H9 (cell line): ENCODE data around the gene NOVA2. TPM values are rescaled to one million over a fixed set of nuclear protein-coding genes. Genes with fewer than 3 reads are reported as not detected.

Source experiments
- DNase-seq: peaks from one replicate; pipeline ENCODE4 v3.0.0-alpha.2; 2017
- H2AFZ ChIP-seq: one replicate; pipeline ENCODE4 v1.6.1; 2013; ENCODE audit warnings: mild to moderate bottlenecking, low read length, control low read depth, moderate library complexity
- H2AK5ac ChIP-seq: 2 replicates; pipeline ENCODE4 v1.6.1; 2013; ENCODE audit warnings: low read length, control low read depth, mixed read lengths; ENCODE audit not compliant: insufficient read length
- H2BK120ac ChIP-seq: one replicate; pipeline ENCODE4 v1.6.1; 2013; ENCODE audit warnings: low read depth, mild to moderate bottlenecking, low read length, control low read depth, inconsistent platforms; ENCODE audit not compliant: poor library complexity, severe bottlenecking
- H2BK12ac ChIP-seq: 2 replicates; pipeline ENCODE4 v1.6.1; 2013; ENCODE audit warnings: low read length, control low read depth, mixed read lengths, low read depth; ENCODE audit not compliant: insufficient read length
- H2BK15ac ChIP-seq: 2 replicates; pipeline ENCODE4 v1.6.1; 2013; ENCODE audit warnings: low read depth, low read length, control low read depth
- H2BK20ac ChIP-seq: one replicate; pipeline ENCODE4 v1.6.1; 2013; ENCODE audit warnings: low read depth, mild to moderate bottlenecking, low read length, control low read depth, inconsistent platforms; ENCODE audit not compliant: poor library complexity, severe bottlenecking
- H2BK5ac ChIP-seq: 2 replicates; pipeline ENCODE4 v1.6.1; 2013; ENCODE audit warnings: low read length, control low read depth, mixed read lengths; ENCODE audit not compliant: insufficient read length
- H3K14ac ChIP-seq: 2 replicates; pipeline ENCODE4 v1.6.1; 2013; ENCODE audit warnings: low read length, control low read depth; ENCODE audit not compliant: insufficient read depth
- H3K18ac ChIP-seq: 2 replicates; pipeline ENCODE4 v1.6.1; 2013; ENCODE audit warnings: low read depth, mild to moderate bottlenecking, mixed read lengths, low read length, control low read depth; ENCODE audit not compliant: insufficient read length
- H3K23ac ChIP-seq: 2 replicates; pipeline ENCODE4 v1.6.1; 2013; ENCODE audit warnings: low read length, control low read depth, mixed read lengths, low read depth; ENCODE audit not compliant: insufficient read length
- H3K23me2 ChIP-seq: 2 replicates; pipeline ENCODE4 v1.6.1; 2013; ENCODE audit warnings: low read depth, mild to moderate bottlenecking, mixed read lengths, low read length, control low read depth; ENCODE audit not compliant: insufficient read length, poor library complexity, severe bottlenecking
- H3K27ac ChIP-seq: 2 replicates; pipeline ENCODE4 v1.5.1; 2013; ENCODE audit warnings: low read length, control low read depth, mixed read lengths, low read depth; ENCODE audit not compliant: insufficient read length
- H3K27me3 ChIP-seq: 2 replicates; pipeline ENCODE4 v1.6.1; 2013; ENCODE audit warnings: low read length, control low read depth, inconsistent platforms; ENCODE audit not compliant: insufficient read depth
- H3K4ac ChIP-seq: 2 replicates; pipeline ENCODE4 v1.6.1; 2013; ENCODE audit warnings: low read depth, mild to moderate bottlenecking, control low read depth, inconsistent platforms, low read length, moderate library complexity
- H3K4me1 ChIP-seq: 2 replicates; pipeline ENCODE4 v1.6.1; 2013; ENCODE audit warnings: low read length, control low read depth, inconsistent platforms; ENCODE audit not compliant: insufficient read depth
- H3K4me2 ChIP-seq: 2 replicates; pipeline ENCODE4 v1.6.1; 2013; ENCODE audit warnings: low read length, control low read depth, mixed read lengths; ENCODE audit not compliant: insufficient read length, insufficient read depth
- H3K56ac ChIP-seq: 2 replicates; pipeline ENCODE4 v1.6.1; 2013; ENCODE audit warnings: low read depth, mild to moderate bottlenecking, mixed read lengths, low read length, control low read depth; ENCODE audit not compliant: insufficient read length
- H3K79me1 ChIP-seq: 2 replicates; pipeline ENCODE4 v1.6.1; 2013; ENCODE audit warnings: low read depth, mild to moderate bottlenecking, moderate library complexity, low read length, control low read depth, inconsistent platforms; ENCODE audit not compliant: insufficient read depth, poor library complexity, severe bottlenecking
- H3K79me2 ChIP-seq: 2 replicates; pipeline ENCODE4 v1.6.1; 2013; ENCODE audit warnings: low read length, control low read depth, inconsistent platforms; ENCODE audit not compliant: insufficient read depth
- H3K9ac ChIP-seq: 2 replicates; pipeline ENCODE4 v1.6.1; 2013; ENCODE audit warnings: low read length, control low read depth, mixed read lengths; ENCODE audit not compliant: insufficient read length; ENCODE audit errors: extremely low read depth
- H3K9me3 ChIP-seq: one replicate; pipeline ENCODE4 v1.6.1; 2013; ENCODE audit warnings: low read depth, low read length, inconsistent platforms; ENCODE audit not compliant: control insufficient read depth
- H3T11ph ChIP-seq: one replicate; pipeline ENCODE4 v1.6.1; 2013; ENCODE audit warnings: mild to moderate bottlenecking, low read length, control low read depth, inconsistent platforms
- H4K20me1 ChIP-seq: one replicate; pipeline ENCODE4 v1.6.1; 2013; ENCODE audit not compliant: control insufficient read depth, insufficient read length, insufficient read depth
- H4K5ac ChIP-seq: 2 replicates; pipeline ENCODE4 v1.6.1; 2013; ENCODE audit warnings: low read depth, mild to moderate bottlenecking, mixed read lengths, low read length, control low read depth; ENCODE audit not compliant: insufficient read length
- H4K8ac ChIP-seq: replicated peaks from 2 replicates; pipeline ENCODE4 v1.6.1; 2013; ENCODE audit warnings: low read length, control low read depth, mixed read lengths, low read depth; ENCODE audit not compliant: insufficient read length
- H4K91ac ChIP-seq: 2 replicates; pipeline ENCODE4 v1.6.1; 2013; ENCODE audit warnings: low read depth, mild to moderate bottlenecking, moderate library complexity, mixed read lengths, low read length, control low read depth; ENCODE audit not compliant: insufficient read length
- H3K27ac Mint-ChIP-seq, 3 experiments: 2 replicates in 2 of 3; 3 replicates in 1 of 3; pipeline ENCODE4 v1.8.0; 2020 to 2021; ENCODE audit warnings: mixed read lengths in 3 of 3, mild to moderate bottlenecking in 1 of 3, moderate library complexity in 1 of 3
- H3K27me3 Mint-ChIP-seq: 2 replicates; pipeline ENCODE4 v1.8.0; 2021; ENCODE audit warnings: low read depth, mild to moderate bottlenecking, moderate library complexity, mixed read lengths
- H3K36me3 Mint-ChIP-seq, 3 experiments: 2 replicates in 2 of 3; 3 replicates in 1 of 3; pipeline ENCODE4 v1.8.0; 2020 to 2021; ENCODE audit warnings: low read depth in 3 of 3, mixed read lengths in 3 of 3; ENCODE audit not compliant: insufficient read depth in 1 of 3
- H3K4me1 Mint-ChIP-seq, 2 experiments: 2 replicates each; pipeline ENCODE4 v1.8.0; 2020; ENCODE audit warnings: mixed read lengths in 2 of 2
- H3K4me3 Mint-ChIP-seq, 2 experiments: 2 replicates in 1 of 2; 3 replicates in 1 of 2; pipeline ENCODE4 v1.8.0; 2020 to 2021; ENCODE audit warnings: mild to moderate bottlenecking in 2 of 2, mixed read lengths in 2 of 2, moderate library complexity in 1 of 2
- H3K9me3 Mint-ChIP-seq, 2 experiments: 2 replicates in 1 of 2; 3 replicates in 1 of 2; pipeline ENCODE4 v1.8.0; 2020; ENCODE audit warnings: mild to moderate bottlenecking in 2 of 2, mixed read lengths in 2 of 2, moderate library complexity in 1 of 2
- WGBS: extraction: QIAGEN DNeasy Blood & Tissue Kit; methylation state at CpG from one replicate; pipeline ENCODE4 v1.1.7; 2013; ENCODE audit warnings: missing lambda C conversion rate, low lambda C conversion rate, mixed read lengths; ENCODE audit not compliant: insufficient read length; ENCODE audit errors: extremely low coverage; 5-methylcytosine and 5-hydroxymethylcytosine counted together
- total RNA-seq: library from RNA; stranded (reverse); gene quantifications from 2 replicates; pipeline ENCODE4 v1.2.1, GENCODE V29; 2021
- TF ChIP-seq, protein P1 (sequence below): fragments of 200-600 bp; sonication (generic); conservative IDR thresholded peaks from 3 replicates; pipeline ENCODE4 v1.8.0; 2021; ENCODE audit warnings: antibody characterized with exemption, mild to moderate bottlenecking

Gene NOVA2
- total RNA-seq, 1 experiment from 2014 or later = 8.8 TPM

DNA sequence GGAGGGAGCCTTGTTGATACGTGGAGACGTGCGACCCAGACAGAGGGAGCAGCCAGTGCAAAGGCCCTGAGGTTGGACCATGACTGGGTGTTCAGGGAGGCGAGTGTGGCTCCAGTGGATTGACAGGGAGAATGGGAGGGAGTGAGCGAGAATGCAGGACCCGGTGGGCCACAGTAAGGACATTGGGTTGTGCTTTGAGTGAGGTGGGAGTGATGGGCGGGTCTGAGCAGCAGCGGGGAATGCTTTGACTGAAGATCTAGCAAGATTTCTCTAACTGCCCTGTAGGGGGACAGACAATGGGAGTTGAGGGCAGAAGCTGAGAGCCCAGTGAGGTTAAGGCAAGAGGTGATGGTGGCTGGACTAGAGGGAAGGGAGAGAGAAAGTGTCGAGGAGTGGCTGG lies 51.4 kb downstream of the NOVA2 start:
- no peaks in the 10 kb centered on the region for H3K9me3 ChIP-seq
- no peaks in the 10 kb centered on the region for H3K4me1 ChIP-seq
- DNase-seq = peak; percentile 84
- no peak overlapping the region for H4K8ac ChIP-seq
- H4K5ac ChIP-seq = no peak overlapping the region
- Mint-ChIP-seq H3K27me3 (peaks cover 16% of the 10 kb centered on the region), H3K4me3 (no peak overlapping the region), H3K4me1 (peaks cover 5 to 15% of the 10 kb centered on the region in 2 experiments; a peak in 3 of 4 replicates), H3K27ac (peak overlapping the region in 1 of 3 experiments; percentile 71; a peak in 3 of 7 replicates), H3K9me3 (no peaks in the 10 kb centered on the region), H3K36me3 (no peaks in the 10 kb centered on the region)
- no peak overlapping the region for H3K18ac ChIP-seq
- no peak overlapping the region for H2BK15ac ChIP-seq
- no peak overlapping the region for H2AK5ac ChIP-seq
- no peak overlapping the region for H3K27ac ChIP-seq
- no peaks in the 10 kb centered on the region for H4K20me1 ChIP-seq
- TF ChIP-seq, protein P1, sequence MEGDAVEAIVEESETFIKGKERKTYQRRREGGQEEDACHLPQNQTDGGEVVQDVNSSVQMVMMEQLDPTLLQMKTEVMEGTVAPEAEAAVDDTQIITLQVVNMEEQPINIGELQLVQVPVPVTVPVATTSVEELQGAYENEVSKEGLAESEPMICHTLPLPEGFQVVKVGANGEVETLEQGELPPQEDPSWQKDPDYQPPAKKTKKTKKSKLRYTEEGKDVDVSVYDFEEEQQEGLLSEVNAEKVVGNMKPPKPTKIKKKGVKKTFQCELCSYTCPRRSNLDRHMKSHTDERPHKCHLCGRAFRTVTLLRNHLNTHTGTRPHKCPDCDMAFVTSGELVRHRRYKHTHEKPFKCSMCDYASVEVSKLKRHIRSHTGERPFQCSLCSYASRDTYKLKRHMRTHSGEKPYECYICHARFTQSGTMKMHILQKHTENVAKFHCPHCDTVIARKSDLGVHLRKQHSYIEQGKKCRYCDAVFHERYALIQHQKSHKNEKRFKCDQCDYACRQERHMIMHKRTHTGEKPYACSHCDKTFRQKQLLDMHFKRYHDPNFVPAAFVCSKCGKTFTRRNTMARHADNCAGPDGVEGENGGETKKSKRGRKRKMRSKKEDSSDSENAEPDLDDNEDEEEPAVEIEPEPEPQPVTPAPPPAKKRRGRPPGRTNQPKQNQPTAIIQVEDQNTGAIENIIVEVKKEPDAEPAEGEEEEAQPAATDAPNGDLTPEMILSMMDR = peak; percentile 68
- no peak overlapping the region for H4K91ac ChIP-seq
- H2BK5ac ChIP-seq = no peak overlapping the region
- no peak overlapping the region for H3K4me2 ChIP-seq
- H3K23ac ChIP-seq = no peak overlapping the region
- no peak overlapping the region for H3K56ac ChIP-seq
- no peaks in the 10 kb centered on the region for H3K23me2 ChIP-seq
- H3K4ac ChIP-seq = no peak overlapping the region
- no peak overlapping the region for H2BK120ac ChIP-seq
- no CpG with 5 or more reads among the region's 9 CpGs for WGBS
- no peak overlapping the region for H3T11ph ChIP-seq
- no peaks in the 10 kb centered on the region for H3K79me1 ChIP-seq
- H3K14ac ChIP-seq = no peak overlapping the region
- no peaks in the 10 kb centered on the region; the same call in 1 of the 2 replicates for H3K27me3 ChIP-seq
- H3K9ac ChIP-seq = no peak overlapping the region
- H2BK20ac ChIP-seq = no peak overlapping the region
- no peaks in the 10 kb centered on the region for H3K79me2 ChIP-seq
- H2BK12ac ChIP-seq = no peak overlapping the region
- no peak overlapping the region for H2AFZ ChIP-seq
